HEK293T (cell line): Measurements from ENCODE around the gene TERF2IP.

Experiments used
- ELF4 ChIP-seq: fragments of 450-650 bp; IDR thresholded peaks from 2 replicates; pipeline ENCODE4 v1.6.1; 2017; ENCODE audit warnings: antibody characterized with exemption
- FOXA1 ChIP-seq: fragments of 450-650 bp; IDR thresholded peaks from 2 replicates; pipeline ENCODE4 v1.6.1; 2016; ENCODE audit warnings: mild to moderate bottlenecking
- FOXK2 ChIP-seq: fragments of 450-650 bp; IDR thresholded peaks from 2 replicates; pipeline ENCODE4 v1.6.1; 2016; ENCODE audit warnings: mild to moderate bottlenecking
- FOXM1 ChIP-seq: fragments of 450-650 bp; IDR thresholded peaks from 2 replicates; pipeline ENCODE4 v1.6.1; 2017; ENCODE audit warnings: mild to moderate bottlenecking, borderline replicate concordance

DNA sequence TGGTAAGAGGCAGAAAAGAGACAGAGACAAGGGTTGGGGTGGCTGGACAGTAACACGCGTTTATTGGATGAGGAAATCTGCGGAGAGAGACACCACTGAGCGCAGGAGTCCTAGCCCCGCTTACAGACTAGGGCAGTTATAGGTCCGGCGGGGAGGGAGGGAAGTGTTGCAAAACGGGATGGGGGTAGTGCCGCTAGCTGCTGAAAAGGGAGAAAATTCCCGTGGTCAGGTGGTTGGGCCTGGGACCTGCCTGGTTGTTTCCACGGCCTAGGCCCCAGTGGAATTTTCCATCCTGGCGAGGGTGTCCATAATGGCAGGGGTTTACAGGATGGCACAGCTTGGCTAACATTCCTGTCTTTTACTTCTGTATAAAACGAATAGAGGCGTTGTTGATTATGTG is 34.7 kb downstream of the TERF2IP start:
- no peak for TF ChIP-seq FOXK2
- TF ChIP-seq FOXA1: no peak
- TF ChIP-seq ELF4: no peak
- no peak for TF ChIP-seq FOXM1
